K562 (cell line): ENCODE results near the gene ZNF597. TPM values are rescaled to one million over a fixed set of nuclear protein-coding genes. Genes with fewer than 3 reads are reported as not detected.

Experiments used
- ATAC-seq: fragments of 200-7000 bp; cut with Tn5 transposase; 3 replicates; pipeline ENCODE4 v1.9.1; 2020; ENCODE audit warnings: moderate library complexity
- BruUV-seq: library from RNA; stranded (reverse); fragments of 400-500 nt; replicated peaks from 2 replicates; lab custom pipeline; 2021; lab: Mats Ljungman, UMichigan
- CTCF ChIA-PET: fragments of 300-600 bp; formaldehyde crosslinking; extraction: SDS; loops from one replicate; lab custom pipeline; 2021; ENCODE audit warnings: low intra/inter-chr PET ratio; lab: Yijun Ruan, JAX
- POLR2A ChIA-PET: fragments of 300-600, 350-650 bp; sonication (Branson Sonifier 250); formaldehyde crosslinking; extraction: SDS; loops from one replicate; lab custom pipeline; 2021; ENCODE audit warnings: antibody characterized with exemption, inconsistent platforms; lab: Yijun Ruan, JAX
- DNase-seq, 4 experiments: peaks; one replicate each; pipeline versions ENCODE4 v3.0.0 to v3.0.0-alpha.2; 2011 to 2018; ENCODE audit warnings: low spot score in 3 of 4, mixed read lengths in 3 of 4; ENCODE audit errors: extremely low read depth in 1 of 4
- FAIRE-seq: peaks from 2 replicates; lab custom pipeline; 2011; peaks lifted over from hg19 to GRCh38; lab: Jason Lieb, UNC
- H2AFZ ChIP-seq: 2 replicates; pipeline ENCODE4 v1.6.0; 2011; ENCODE audit warnings: low read depth, low read length, control low read depth, inconsistent platforms
- H3K27ac ChIP-seq: fragments of 200-600 bp; 3 replicates; pipeline ENCODE4 v1.8.0; 2011; ENCODE audit warnings: low read depth, mild to moderate bottlenecking, control low read depth, inconsistent platforms, low read length, moderate library complexity, mixed read lengths; ENCODE audit errors: extremely low read depth
- H3K27me3 ChIP-seq, 2 experiments: fragments of 300-600 bp in 1 of 2; 2 replicates in 1 of 2; 3 replicates in 1 of 2; pipeline versions ENCODE4 v1.6.0 to v1.8.0; 2011; ENCODE audit warnings: inconsistent platforms in 2 of 2, low read length in 2 of 2, mild to moderate bottlenecking in 1 of 2, mixed read lengths in 1 of 2, moderate library complexity in 1 of 2; ENCODE audit not compliant: control insufficient read depth in 2 of 2, insufficient read depth in 2 of 2
- H3K36me3 ChIP-seq: fragments of 300-600 bp; 3 replicates; pipeline ENCODE4 v1.8.0; 2011; ENCODE audit warnings: mild to moderate bottlenecking, low read length, inconsistent platforms; ENCODE audit not compliant: control insufficient read depth, insufficient read depth
- H3K4me1 ChIP-seq, 2 experiments: fragments of 200-600 bp in 1 of 2; replicated peaks in 1 of 2; 2 replicates in 1 of 2; 3 replicates in 1 of 2; pipeline versions ENCODE4 v1.5.1 to v1.8.0; 2011; ENCODE audit warnings: inconsistent platforms in 2 of 2, low read length in 2 of 2, mild to moderate bottlenecking in 1 of 2, mixed read lengths in 1 of 2, moderate library complexity in 1 of 2; ENCODE audit not compliant: control insufficient read depth in 2 of 2, insufficient read depth in 2 of 2
- H3K4me2 ChIP-seq: 2 replicates; pipeline ENCODE4 v1.6.1; 2011; ENCODE audit warnings: low read length, control low read depth, inconsistent platforms, mixed read lengths; ENCODE audit not compliant: insufficient read depth
- H3K4me3 ChIP-seq: fragments of 200-600 bp; sonication (generic), shearing (Covaris generic); 2 replicates; pipeline ENCODE4 v1.5.1; 2016; ENCODE audit warnings: control low read depth, inconsistent platforms
- H3K79me2 ChIP-seq: fragments of 200-600 bp; 3 replicates; pipeline ENCODE4 v1.8.0; 2011; ENCODE audit warnings: low read length, inconsistent platforms; ENCODE audit not compliant: control insufficient read depth, insufficient read depth
- H3K9ac ChIP-seq, 2 experiments: 2 replicates each; pipeline versions ENCODE4 v1.6.0 to v1.6.1; 2011; ENCODE audit warnings: low read depth in 2 of 2, low read length in 2 of 2, control low read depth in 1 of 2, inconsistent platforms in 1 of 2, mild to moderate bottlenecking in 1 of 2, mixed read lengths in 1 of 2; ENCODE audit not compliant: insufficient read depth in 1 of 2
- H3K9me1 ChIP-seq: one replicate; pipeline ENCODE4 v1.6.0; 2011; ENCODE audit warnings: inconsistent platforms, mild to moderate bottlenecking, low read length, moderate library complexity; ENCODE audit not compliant: control insufficient read depth, insufficient read depth
- H3K9me3 ChIP-seq: replicated peaks from 2 replicates; pipeline ENCODE4 v1.5.1; 2011; ENCODE audit warnings: low read depth, low read length, inconsistent platforms; ENCODE audit not compliant: control insufficient read depth, insufficient read depth
- H4K20me1 ChIP-seq: replicated peaks from 2 replicates; pipeline ENCODE4 v1.6.1; 2011; ENCODE audit warnings: low read length, inconsistent platforms, mixed read lengths; ENCODE audit not compliant: control insufficient read depth, insufficient read depth
- BCL6 ChIP-seq: fragments of 250-450 bp; sonication (Bioruptor Pico); IDR thresholded peaks from 2 replicates; pipeline ENCODE4 v1.4.0; 2020
- OTX1 ChIP-seq: fragments of 450-650 bp; formaldehyde crosslinking; IDR thresholded peaks from 2 replicates; pipeline ENCODE4 v1.4.0; 2022; ENCODE audit warnings: mild to moderate bottlenecking
- PURB ChIP-seq: sonication (generic); formaldehyde crosslinking; IDR thresholded peaks from 2 replicates; pipeline ENCODE4 v1.9.0; 2021; ENCODE audit warnings: low read depth, mild to moderate bottlenecking, missing genetic modification reagents
- TBL1XR1 ChIP-seq, 2 experiments: IDR thresholded peaks; 2 replicates each; pipeline ENCODE4 v1.6.1; 2012; ENCODE audit warnings: improper control_type of control experiment in 2 of 2, low read length in 2 of 2, mild to moderate bottlenecking in 1 of 2
- WGBS: fragments of 100-300 bp; shearing (Covaris generic); methylation state at CpG from one replicate; pipeline ENCODE4 v1.1.6; 2016; ENCODE audit warnings: low coverage, mixed read lengths; ENCODE audit not compliant: insufficient coverage; ENCODE audit errors: missing lambda C conversion rate; 5-methylcytosine and 5-hydroxymethylcytosine counted together
- in situ Hi-C: fragments of 300-500 bp; cut with MboI; formaldehyde crosslinking; loops from 4 replicates; pipeline ENCODE4 v1.15.0; 2018; ENCODE audit warnings: inconsistent platforms, mixed read lengths
- intact Hi-C: fragments of 100-400 bp; cut with micrococcal nuclease; formaldehyde crosslinking; loops from 2 replicates; pipeline ENCODE4 v1.14.2; 2022
- polyA plus RNA-seq, 8 experiments: library from polyadenylated mRNA; depleted of rRNA in 4 of 8; stranded (reverse) in 5 of 8; unstranded in 3 of 8; fragments of >200 nt; fragmentation: Nextera tagmentation in 2 of 8; fragmentation: Illumina TruSeq in 1 of 8; extraction: Ambion mirVana in 2 of 8; extraction: Trizol in 1 of 8; gene quantifications; 2 replicates each; pipeline versions ENCODE4 v1.2.1 to v1.2.3, GENCODE V29; 2011 to 2014; ENCODE audit warnings: inconsistent platforms in 1 of 8, missing spikeins in 1 of 8
- total RNA-seq, 7 experiments: library from RNA; depleted of rRNA in 6 of 7; stranded (reverse); fragments of >200 nt in 6 of 7; fragmentation: Illumina TruSeq in 2 of 7; extraction: Trizol in 2 of 7; gene quantifications; 2 replicates each; pipeline versions ENCODE4 v1.2.1 to v1.2.3, GENCODE V29; 2011 to 2021; ENCODE audit warnings: low replicate concordance in 1 of 7
- TF ChIP-seq, protein P1 (sequence below): IDR thresholded peaks from 3 replicates; pipeline ENCODE4 v1.6.1; 2011; ENCODE audit warnings: borderline replicate concordance, mild to moderate bottlenecking; ENCODE audit not compliant: insufficient read length, insufficient read depth

Gene ZNF597
- total and polyA plus RNA-seq, 9 of the 15 experiments (the other 6 are each of a cell fraction or from before 2014, with no cell fraction given), result 0.14 to 0.68 (median 0.42) TPM

GRCh38 chr16:3470723-3471122 is 27.4 kb upstream of the ZNF597 start:
- no peak for DNase-seq
- TF ChIP-seq BCL6 (no peak), TBL1XR1 (IDR thresholded peaks at IDR 0.05; ENCODE audit: low read length in 2 of 2) (no peak), PURB (no peak), OTX1 (no peak)
- TF ChIP-seq, protein P1, sequence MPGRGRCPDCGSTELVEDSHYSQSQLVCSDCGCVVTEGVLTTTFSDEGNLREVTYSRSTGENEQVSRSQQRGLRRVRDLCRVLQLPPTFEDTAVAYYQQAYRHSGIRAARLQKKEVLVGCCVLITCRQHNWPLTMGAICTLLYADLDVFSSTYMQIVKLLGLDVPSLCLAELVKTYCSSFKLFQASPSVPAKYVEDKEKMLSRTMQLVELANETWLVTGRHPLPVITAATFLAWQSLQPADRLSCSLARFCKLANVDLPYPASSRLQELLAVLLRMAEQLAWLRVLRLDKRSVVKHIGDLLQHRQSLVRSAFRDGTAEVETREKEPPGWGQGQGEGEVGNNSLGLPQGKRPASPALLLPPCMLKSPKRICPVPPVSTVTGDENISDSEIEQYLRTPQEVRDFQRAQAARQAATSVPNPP, result no peak
- TF ChIP-seq, all 486 proteins: peak for 0
- ATAC-seq (no peak), FAIRE-seq (peak; percentile 40)
- ChIA-PET CTCF (no interaction called here), POLR2A (interaction anchor here (0.6 to 2.1 kb wide), 2 partner anchors 11 to 71 kb away, joined by 3 to 6 read pairs; no protein-coding TSS in a partner anchor)
- H3K4me1 ChIP-seq, result peaks cover 6 to 16% of the 10 kb centered on the region in 2 experiments; a peak in 4 of 5 replicates
- no peak overlapping the region for H3K9ac ChIP-seq
- WGBS, result 100% methylated on average over 9 of the region's 9 CpGs
- no peaks in the 10 kb centered on the region for H3K27me3 ChIP-seq
- H2AFZ ChIP-seq, result no peak overlapping the region
- in situ Hi-C loops, result no loop called here
- no peak overlapping the region for H3K4me2 ChIP-seq
- peaks cover 8% of the 10 kb centered on the region; the same call in 1 of the 3 replicates for H3K36me3 ChIP-seq
- peaks cover 2% of the 10 kb centered on the region for H3K9me1 ChIP-seq
- BruUV-seq, result no TSS peak
- intact Hi-C loops, result no loop called here
- H4K20me1 ChIP-seq, result peaks cover 25% of the 10 kb centered on the region
- H3K4me3 ChIP-seq, result no peak overlapping the region
- H3K79me2 ChIP-seq, result peaks cover 40% of the 10 kb centered on the region
- no peaks in the 10 kb centered on the region for H3K9me3 ChIP-seq
- no peak overlapping the region for H3K27ac ChIP-seq
